Spleen (tissue), 11 donors: ENCODE measurements around the gene CS. TPM values are rescaled to one million over a fixed set of nuclear protein-coding genes. Genes with fewer than 3 reads are reported as not detected.
"Not testable (repeated sequence)": the region's sequence is repeated elsewhere in the genome, so short reads cannot be mapped to it uniquely, and the experiment has no call there.

ENCODE experiments used
- DNase-seq: peaks from one replicate; pipeline ENCODE4 v3.0.0-alpha.2; 2020
- H3K27ac ChIP-seq, 8 donors: fragments of 200-600 bp; sonication (generic) in 7 of 8; 1 replicate in 4 of 8; 2 replicates in 4 of 8; pipeline versions ENCODE4 v1.5.0 to v1.8.0; 2016 to 2021; ENCODE audit warnings: inconsistent platforms in 4 of 8, mild to moderate bottlenecking in 4 of 8, moderate library complexity in 1 of 8
- H3K27me3 ChIP-seq, 7 donors: fragments of 200-600 bp; sonication (generic) in 6 of 7; replicated peaks in 1 of 7; 1 replicate in 4 of 7; 2 replicates in 3 of 7; pipeline versions ENCODE4 v1.5.0 to v1.8.0; 2016 to 2021; ENCODE audit warnings: inconsistent platforms in 3 of 7, mild to moderate bottlenecking in 1 of 7
- H3K36me3 ChIP-seq, 6 donors: fragments of 200-600 bp; sonication (generic) in 5 of 6; 1 replicate in 4 of 6; 2 replicates in 2 of 6; pipeline versions ENCODE4 v1.5.0 to v1.8.0; 2016 to 2021; ENCODE audit warnings: inconsistent platforms in 2 of 6
- H3K4me1 ChIP-seq, 6 donors: fragments of 200-600 bp; sonication (generic) in 5 of 6; 1 replicate in 3 of 6; 2 replicates in 3 of 6; pipeline versions ENCODE4 v1.5.0 to v1.8.0; 2016 to 2021; ENCODE audit warnings: inconsistent platforms in 3 of 6
- H3K4me3 ChIP-seq, 8 donors: fragments of 200-600 bp; sonication (generic) in 7 of 8; 1 replicate in 4 of 8; 2 replicates in 4 of 8; pipeline versions ENCODE4 v1.5.0 to v1.8.0; 2016 to 2021; ENCODE audit warnings: inconsistent platforms in 4 of 8, mild to moderate bottlenecking in 4 of 8, moderate library complexity in 2 of 8
- H3K9me3 ChIP-seq, 8 donors: fragments of 200-600 bp; sonication (generic) in 7 of 8; 1 replicate in 4 of 8; 2 replicates in 4 of 8; pipeline versions ENCODE4 v1.5.0 to v1.8.0; 2016 to 2021; ENCODE audit warnings: inconsistent platforms in 4 of 8
- CTCF ChIP-seq, 11 experiments: fragments of 200-600 bp in 7 of 11; fragments of 450-650 bp in 4 of 11; sonication (generic) in 4 of 11; IDR thresholded peaks in 8 of 11; conservative IDR thresholded peaks in 3 of 11; 1 replicate in 7 of 11; 2 replicates in 4 of 11; pipeline versions ENCODE4 v1.4.0 to v1.8.0; 2016 to 2021; ENCODE audit warnings: antibody characterized with exemption in 11 of 11, inconsistent platforms in 4 of 11, mild to moderate bottlenecking in 1 of 11
- POLR2A ChIP-seq, 3 donors: fragments of 450-650 bp; IDR thresholded peaks; one replicate each; pipeline ENCODE4 v1.5.1; 2017; ENCODE audit warnings: antibody characterized with exemption in 3 of 3, mild to moderate bottlenecking in 1 of 3
- POLR2AphosphoS5 ChIP-seq, 3 donors: sonication (generic); formaldehyde crosslinking; IDR thresholded peaks; one replicate each; pipeline ENCODE4 v1.5.1; 2017; ENCODE audit warnings: antibody characterized with exemption in 3 of 3
- WGBS, 5 donors: extraction: QIAGEN DNeasy Blood & Tissue Kit in 3 of 5; methylation state at CpG; one replicate each; pipeline versions ENCODE4 v1.1.5 to v1.1.7; 2013 to 2018; 5-methylcytosine and 5-hydroxymethylcytosine counted together
- intact Hi-C: fragments of 100-400 bp; cut with DNase I; formaldehyde crosslinking; loops from one replicate; pipeline ENCODE4 v1.15.0; 2023; ENCODE audit warnings: low total_unique reads
- polyA plus RNA-seq, 3 donors: library from polyadenylated mRNA; stranded (reverse); fragments of 200-250 nt; gene quantifications; one replicate each; pipeline ENCODE4 v1.2.1, GENCODE V29; 2013
- total RNA-seq, 7 donors: library from RNA; depleted of rRNA in 3 of 7; stranded (reverse); fragments of >200 nt in 3 of 7; fragmentation: NEBNext Ultra II Directional in 4 of 7; extraction: Animal tissue kit (Norgen Biotek cat#: 25700) in 4 of 7; gene quantifications; one replicate each; pipeline versions ENCODE4 v1.1.0 to v1.2.1, GENCODE V29; 2016 to 2021
- donor health status: healthy with polysubstance abuse.
- donor health status: DM: no; HTN: no; CAD: no; lungs with moderate emphysema.
- donor health status: DM: no; HTN: no; CAD: no.
- donor health status: Bipolar disorder and iron deficiency.
- donor health status: healthy.
- donor health status: DM: no; HTN: no; CAD: no.
- donor health status: DM: yes; HTN: yes; CAD: no.

Gene CS
- total and polyA plus RNA-seq, 10 donors = 35.6 to 141 (median 125) TPM

GRCh38 chr12:56336361-56337167 lies 36.4 kb upstream of the CS start:
- Histone ChIP-seq H3K36me3 (peaks cover 0 to 8% (median 0%) of the 10 kb centered on the region in 6 donors), H3K9me3 (no peaks in the 10 kb centered on the region), H3K4me3 (no peak overlapping the region), H3K27ac (peak overlapping the region in 3 of 8 donors; percentile 78 to 91 (median 81)), H3K4me1 (peaks cover 10 to 57% (median 43%) of the 10 kb centered on the region in 6 donors), H3K27me3 (no peaks in the 10 kb centered on the region)
- DNase-seq = peak; percentile 30
- 75 to 84% (median 80%) methylated on average over 9 of the region's 9 CpGs for WGBS, 5 donors
- intact Hi-C loops = loop anchor here (10.0 kb wide), 1 partner anchor 128 kb away; the partner anchor contains the start of gene SPRYD4
- no peak for TF ChIP-seq POLR2AphosphoS5 (IDR thresholded peaks at IDR 0.05)
- TF ChIP-seq CTCF (IDR thresholded peaks at IDR 0.05 in 8 of 11, conservative IDR thresholded peaks at IDR 0.05 in 3 of 11) = no peak
- TF ChIP-seq POLR2A (IDR thresholded peaks at IDR 0.05) = no peak

DNA sequence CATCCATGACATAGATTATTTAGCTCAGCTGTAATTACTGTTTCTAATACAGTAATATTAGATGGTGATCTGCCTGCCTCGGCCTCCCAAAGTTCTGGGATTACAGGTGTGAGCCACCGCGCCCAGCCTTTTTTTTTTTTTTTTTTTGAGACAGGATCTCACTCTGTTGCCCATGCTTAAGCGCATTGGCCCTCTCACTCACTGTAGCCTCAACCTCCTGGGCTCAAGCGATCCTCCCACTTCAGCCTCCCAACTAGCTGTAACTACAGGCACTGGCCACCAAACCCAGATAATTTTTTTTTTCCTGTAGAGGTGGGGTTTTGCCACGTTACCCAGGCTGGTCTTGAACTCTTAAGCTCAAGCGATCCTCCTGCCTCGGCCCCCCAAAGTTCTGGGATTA lies 35.4 kb upstream of the CS start:
- not testable (repeated sequence) for H3K4me3 ChIP-seq, H3K36me3 ChIP-seq, DNase-seq, H3K9me3 ChIP-seq, H3K27me3 ChIP-seq
- intact Hi-C loops = loop anchor here (10.0 kb wide), 1 partner anchor 129 kb away; the partner anchor contains the start of gene SPRYD4
- peaks cover 10 to 57% (median 43%) of the 10 kb centered on the region in 6 donors for H3K4me1 ChIP-seq
- 96 to 99% (median 98%) methylated on average over 8 of the region's 8 CpGs for WGBS, 5 donors
- H3K27ac ChIP-seq = peak overlapping the region in 1 of 8 donors; percentile 8

GRCh38 chr12:56334490-56334793 lies 34.3 kb upstream of the CS start:
- H3K27ac ChIP-seq = peak overlapping the region; percentile 90 to 98 (median 96)
- no peak for DNase-seq
- TF ChIP-seq POLR2A (IDR thresholded peaks at IDR 0.05) (no peak), POLR2AphosphoS5 (IDR thresholded peaks at IDR 0.05) (no peak), CTCF (IDR thresholded peaks at IDR 0.05 in 8 of 11, conservative IDR thresholded peaks at IDR 0.05 in 3 of 11) (no peak)
- H3K4me3 ChIP-seq = peak overlapping the region; percentile 49 to 75 (median 59)
- H3K9me3 ChIP-seq = no peaks in the 10 kb centered on the region
- intact Hi-C loops = loop anchor here (10.0 kb wide), 1 partner anchor 130 kb away; the partner anchor contains the start of gene SPRYD4
- H3K36me3 ChIP-seq = no peaks in the 10 kb centered on the region
- no peaks in the 10 kb centered on the region for H3K27me3 ChIP-seq
- peaks cover 10 to 51% (median 38%) of the 10 kb centered on the region in 6 donors for H3K4me1 ChIP-seq
- WGBS, 5 donors = 6 to 14% (median 8%) methylated on average over 6 of the region's 6 CpGs

GRCh38 chr12:56333679-56334489 lies 33.8 kb upstream of the CS start, which contains the start of gene PAN2:
Gene PAN2, minus strand, starts transcription at chr12:56334000. Its CDS starts 906 bp downstream, at chr12:56333094.
- peak; percentile 18 to 33 (median 33) for TF ChIP-seq POLR2A (IDR thresholded peaks at IDR 0.05)
- TF ChIP-seq CTCF (IDR thresholded peaks at IDR 0.05 in 8 of 11, conservative IDR thresholded peaks at IDR 0.05 in 3 of 11) = peak in 10 of 11 experiments; percentile 29 to 67 (median 54)
- peak; percentile 89 to 95 (median 95) for TF ChIP-seq POLR2AphosphoS5 (IDR thresholded peaks at IDR 0.05)
- Histone ChIP-seq H3K27ac (peak within 1 kb of the TSS; percentile 90 to 98 (median 96)), H3K4me3 (peak within 1 kb of the TSS; percentile 49 to 75 (median 59)), H3K4me1 (peaks cover 10 to 45% (median 32%) of the 10 kb centered on the region in 6 donors), H3K27me3 (no peaks in the 10 kb centered on the region), H3K36me3 (peaks cover 0 to under 1% (median 0%) of the 10 kb centered on the region in 6 donors), H3K9me3 (no peaks in the 10 kb centered on the region)
- 0 to 1% (median 0%) methylated on average over 30 to 45 of the region's 45 CpGs for WGBS, 5 donors
- DNase-seq = peak; percentile 95
- intact Hi-C loops = loop anchor here (10.0 kb wide), 1 partner anchor 131 kb away; the partner anchor contains the start of gene SPRYD4
